CD4-positive, CD25-positive, alpha-beta regulatory T cell (primary cell): ENCODE data around the gene MITF. TPM values are rescaled to one million over a fixed set of nuclear protein-coding genes. Genes with fewer than 3 reads are reported as not detected.
"Not testable (repeated sequence)": the region's sequence is repeated elsewhere in the genome, so short reads cannot be mapped to it uniquely, and the experiment has no call there.

Source experiments
- ATAC-seq, 2 donors: fragments of 150-1000 bp; cut with Tn5 transposase; one replicate each; pipeline ENCODE4 v1.10.0; 2021; ENCODE audit warnings: low read depth in 2 of 2, moderate number of reproducible peaks in 2 of 2, moderate library complexity in 1 of 2
- DNase-seq, 3 donors: peaks; one replicate each; pipeline versions ENCODE4 v3.0.0 to v3.0.0-alpha.2; 2012 to 2022; ENCODE audit warnings: mixed read lengths in 1 of 3
- H3K27ac ChIP-seq: one replicate; pipeline ENCODE4 v1.7.0; 2013; ENCODE audit warnings: mild to moderate bottlenecking, low read length; ENCODE audit not compliant: insufficient read depth, poor library complexity, severe bottlenecking
- H3K27me3 ChIP-seq: one replicate; pipeline ENCODE4 v1.7.0; 2013; ENCODE audit warnings: low read length; ENCODE audit not compliant: control insufficient read depth, insufficient read depth
- H3K36me3 ChIP-seq: one replicate; pipeline ENCODE4 v1.7.0; 2013; ENCODE audit warnings: mild to moderate bottlenecking, low read length, moderate library complexity; ENCODE audit not compliant: control insufficient read depth, insufficient read depth
- H3K4me1 ChIP-seq: 2 replicates; pipeline ENCODE4 v1.7.0; 2013; ENCODE audit warnings: mild to moderate bottlenecking, low read length; ENCODE audit not compliant: insufficient read depth, control insufficient read depth, poor library complexity, severe bottlenecking
- H3K4me3 ChIP-seq: one replicate; pipeline ENCODE4 v1.7.0; 2013; ENCODE audit warnings: low read depth, mild to moderate bottlenecking, low read length, moderate library complexity
- H3K9me3 ChIP-seq, 2 experiments: 1 replicate in 1 of 2; 2 replicates in 1 of 2; pipeline ENCODE4 v1.7.0; 2013; ENCODE audit warnings: low read length in 2 of 2, mild to moderate bottlenecking in 1 of 2, moderate library complexity in 1 of 2; ENCODE audit not compliant: control insufficient read depth in 2 of 2
- H3K27ac Mint-ChIP-seq, 3 donors: one replicate each; pipeline ENCODE4 v1.8.0; 2020 to 2022; ENCODE audit warnings: mild to moderate bottlenecking in 3 of 3, mixed read lengths in 3 of 3, moderate library complexity in 2 of 3
- H3K27me3 Mint-ChIP-seq: one replicate; pipeline ENCODE4 v1.8.0; 2022; ENCODE audit warnings: mild to moderate bottlenecking, mixed read lengths
- H3K36me3 Mint-ChIP-seq: one replicate; pipeline ENCODE4 v1.8.0; 2020; ENCODE audit warnings: mixed read lengths
- H3K4me1 Mint-ChIP-seq, 4 donors: one replicate each; pipeline ENCODE4 v1.8.0; 2020 to 2022; ENCODE audit warnings: mixed read lengths in 4 of 4, mild to moderate bottlenecking in 1 of 4
- H3K4me3 Mint-ChIP-seq, 4 donors: one replicate each; pipeline ENCODE4 v1.8.0; 2020 to 2022; ENCODE audit warnings: mild to moderate bottlenecking in 4 of 4, mixed read lengths in 4 of 4, moderate library complexity in 3 of 4
- H3K9me3 Mint-ChIP-seq, 7 donors: one replicate each; pipeline ENCODE4 v1.8.0; 2020 to 2022; ENCODE audit warnings: mixed read lengths in 7 of 7, mild to moderate bottlenecking in 3 of 7, moderate library complexity in 2 of 7
- polyA plus RNA-seq, 4 donors: library from polyadenylated mRNA; unstranded; fragments of 300-500 nt; fragmentation: Illumina TruSeq; gene quantifications; one replicate each; pipeline ENCODE4 v1.2.3, GENCODE V29; 2021
- total RNA-seq: library from RNA; stranded (reverse); gene quantifications from one replicate; pipeline ENCODE4 v1.2.3, GENCODE V29; 2022

The MITF gene
- total and polyA plus RNA-seq, 5 donors from 2014 or later: 0.44 TPM; not detected in 4

- Mint-ChIP-seq H3K36me3 (no peaks in the 10 kb centered on the region), H3K4me3 (no peak overlapping the region), H3K9me3 (peaks cover 0 to 2% (median 0%) of the 10 kb centered on the region in 7 donors), H3K27me3 (no peaks in the 10 kb centered on the region), H3K27ac (no peak overlapping the region), H3K4me1 (no peaks in the 10 kb centered on the region)
- DNase-seq (no peak), ATAC-seq (no peak)
- no peaks in the 10 kb centered on the region for H3K27me3 ChIP-seq
- no peaks in the 10 kb centered on the region for H3K36me3 ChIP-seq
- H3K4me3 ChIP-seq: no peak overlapping the region
- H3K4me1 ChIP-seq: no peaks in the 10 kb centered on the region
- H3K27ac ChIP-seq: no peak overlapping the region
- H3K9me3 ChIP-seq: no peaks in the 10 kb centered on the region
These were observed 162.5 kb downstream of the MITF start for GRCh38 chr3:69901802-69902201.

GRCh38 chr3:69902386-69902785 lies 163.1 kb downstream of the MITF start:
- H3K27ac Mint-ChIP-seq: no peak overlapping the region
- no peaks in the 10 kb centered on the region for H3K36me3 ChIP-seq
- peaks cover 0 to 2% (median 0%) of the 10 kb centered on the region in 7 donors for H3K9me3 Mint-ChIP-seq
- H3K36me3 Mint-ChIP-seq: no peaks in the 10 kb centered on the region
- H3K4me3 Mint-ChIP-seq: no peak overlapping the region
- no peak overlapping the region for H3K27ac ChIP-seq
- no peaks in the 10 kb centered on the region for H3K27me3 ChIP-seq
- ATAC-seq: no peak
- no peaks in the 10 kb centered on the region for H3K4me1 Mint-ChIP-seq
- no peak for DNase-seq
- no peaks in the 10 kb centered on the region for H3K27me3 Mint-ChIP-seq
- H3K4me1 ChIP-seq: no peaks in the 10 kb centered on the region
- H3K9me3 ChIP-seq: no peaks in the 10 kb centered on the region
- H3K4me3 ChIP-seq: no peak overlapping the region

- ATAC-seq (no peak), DNase-seq (no peak)
- Histone ChIP-seq H3K27ac (no peak overlapping the region), H3K4me1 (no peaks in the 10 kb centered on the region), H3K27me3 (no peaks in the 10 kb centered on the region), H3K9me3 (no peaks in the 10 kb centered on the region), H3K36me3 (no peaks in the 10 kb centered on the region), H3K4me3 (no peak overlapping the region)
- Mint-ChIP-seq H3K4me3 (no peak overlapping the region), H3K27me3 (no peaks in the 10 kb centered on the region), H3K36me3 (no peaks in the 10 kb centered on the region), H3K4me1 (no peaks in the 10 kb centered on the region), H3K9me3 (peaks cover 0 to 4% (median 0%) of the 10 kb centered on the region in 7 donors), H3K27ac (no peak overlapping the region)
These were observed 167.2 kb downstream of the MITF start for GRCh38 chr3:69906351-69906966.

- H3K4me3 ChIP-seq: no peak overlapping the region
- H3K27ac Mint-ChIP-seq: no peak overlapping the region
- H3K4me3 Mint-ChIP-seq: no peak overlapping the region
- DNase-seq: no peak
- no peaks in the 10 kb centered on the region for H3K27me3 ChIP-seq
- no peak for ATAC-seq
- H3K9me3 Mint-ChIP-seq: peaks cover 0 to 9% (median 0%) of the 10 kb centered on the region in 7 donors
- no peak overlapping the region for H3K27ac ChIP-seq
- H3K4me1 Mint-ChIP-seq: no peaks in the 10 kb centered on the region
- no peaks in the 10 kb centered on the region for H3K27me3 Mint-ChIP-seq
- no peaks in the 10 kb centered on the region for H3K36me3 Mint-ChIP-seq
- H3K4me1 ChIP-seq: no peaks in the 10 kb centered on the region
- no peaks in the 10 kb centered on the region for H3K36me3 ChIP-seq
- H3K9me3 ChIP-seq: no peaks in the 10 kb centered on the region
These were observed 168.3 kb downstream of the MITF start for GRCh38 chr3:69907554-69907953.

- not testable (repeated sequence) for H3K27ac Mint-ChIP-seq, H3K4me3 Mint-ChIP-seq, H3K27ac ChIP-seq, H3K4me1 ChIP-seq, H3K9me3 Mint-ChIP-seq, H3K27me3 Mint-ChIP-seq, ATAC-seq, H3K27me3 ChIP-seq, H3K4me3 ChIP-seq, H3K36me3 Mint-ChIP-seq, H3K9me3 ChIP-seq, H3K36me3 ChIP-seq, DNase-seq, H3K4me1 Mint-ChIP-seq
These were observed 170.6 kb downstream of the MITF start for GRCh38 chr3:69909859-69910258.

- Histone ChIP-seq H3K27me3 (no peaks in the 10 kb centered on the region), H3K27ac (no peak overlapping the region), H3K4me1 (no peaks in the 10 kb centered on the region), H3K9me3 (peaks cover 0 to 4% of the 10 kb centered on the region in 2 experiments), H3K4me3 (no peak overlapping the region), H3K36me3 (no peaks in the 10 kb centered on the region)
- Mint-ChIP-seq H3K27ac (no peak overlapping the region), H3K36me3 (no peaks in the 10 kb centered on the region), H3K27me3 (no peaks in the 10 kb centered on the region), H3K4me3 (no peak overlapping the region), H3K9me3 (peaks cover 0 to 9% (median 0%) of the 10 kb centered on the region in 7 donors), H3K4me1 (no peaks in the 10 kb centered on the region)
- DNase-seq (no peak), ATAC-seq (no peak)
These were observed 174.2 kb downstream of the MITF start for GRCh38 chr3:69913422-69913821.

GRCh38 chr3:69914395-69914794 lies 175.1 kb downstream of the MITF start:
- H3K4me3 Mint-ChIP-seq: no peak overlapping the region
- H3K4me1 ChIP-seq: no peaks in the 10 kb centered on the region
- H3K9me3 Mint-ChIP-seq: peaks cover 0 to 9% (median 0%) of the 10 kb centered on the region in 7 donors
- no peak overlapping the region for H3K4me3 ChIP-seq
- no peak overlapping the region for H3K27ac Mint-ChIP-seq
- no peak for ATAC-seq
- H3K4me1 Mint-ChIP-seq: no peaks in the 10 kb centered on the region
- no peaks in the 10 kb centered on the region for H3K36me3 Mint-ChIP-seq
- DNase-seq: no peak
- peaks cover 0 to 4% of the 10 kb centered on the region in 2 experiments for H3K9me3 ChIP-seq
- no peaks in the 10 kb centered on the region for H3K27me3 Mint-ChIP-seq
- H3K27me3 ChIP-seq: no peaks in the 10 kb centered on the region
- no peak overlapping the region for H3K27ac ChIP-seq
- no peaks in the 10 kb centered on the region for H3K36me3 ChIP-seq

GRCh38 chr3:69915726-69916125 lies 176.5 kb downstream of the MITF start:
- Histone ChIP-seq H3K4me3 (no peak overlapping the region), H3K27ac (no peak overlapping the region), H3K4me1 (no peaks in the 10 kb centered on the region), H3K9me3 (peaks cover 0 to 4% of the 10 kb centered on the region in 2 experiments), H3K27me3 (no peaks in the 10 kb centered on the region), H3K36me3 (no peaks in the 10 kb centered on the region)
- Mint-ChIP-seq H3K27me3 (peaks cover 4% of the 10 kb centered on the region), H3K4me1 (no peaks in the 10 kb centered on the region), H3K36me3 (no peaks in the 10 kb centered on the region), H3K9me3 (peaks cover 0 to 7% (median 0%) of the 10 kb centered on the region in 7 donors), H3K27ac (no peak overlapping the region), H3K4me3 (no peak overlapping the region)
- ATAC-seq (no peak), DNase-seq (no peak)
